HepG2 (cell line): ENCODE measurements around the gene SLC23A3. TPM values are rescaled to one million over a fixed set of nuclear protein-coding genes. Genes with fewer than 3 reads are reported as not detected.
A peak's percentile ranks its signal among the peaks of the same experiment; 100 is the strongest.

Experiments
- GFI1 ChIP-seq: sonication (generic); formaldehyde crosslinking; IDR thresholded peaks from 2 replicates; pipeline ENCODE4 v1.5.0; 2020; ENCODE audit warnings: missing genetic modification reagents, mild to moderate bottlenecking, borderline replicate concordance
- PRDM15 ChIP-seq: sonication (generic); formaldehyde crosslinking; IDR thresholded peaks from 2 replicates; pipeline ENCODE4 v1.4.0; 2020; ENCODE audit warnings: missing genetic modification reagents
- YEATS2 ChIP-seq: sonication (generic); formaldehyde crosslinking; IDR thresholded peaks from 2 replicates; pipeline ENCODE4 v1.4.0; 2020; ENCODE audit warnings: missing genetic modification reagents, borderline replicate concordance
- ZBTB40 ChIP-seq, 2 experiments: fragments of 450-650 bp in 1 of 2; sonication (generic) in 1 of 2; formaldehyde crosslinking in 1 of 2; IDR thresholded peaks; 2 replicates each; pipeline versions ENCODE4 v1.6.1 to v1.8.0; 2016 to 2022; ENCODE audit warnings: antibody characterized with exemption in 1 of 2, mild to moderate bottlenecking in 1 of 2, missing genetic modification reagents in 1 of 2
- ZNF546 ChIP-seq: sonication (generic); formaldehyde crosslinking; conservative IDR thresholded peaks from 2 replicates; pipeline ENCODE4 v1.8.1; 2023; ENCODE audit warnings: mild to moderate bottlenecking, missing genetic modification reagents
- polyA plus RNA-seq, 8 experiments: library from polyadenylated mRNA; depleted of rRNA in 3 of 8; stranded (reverse) in 7 of 8; unstranded in 1 of 8; fragments of >200 nt; fragmentation: Illumina TruSeq in 4 of 8; extraction: Trizol in 4 of 8; gene quantifications; 2 replicates each; pipeline versions ENCODE4 v1.2.1 to v1.2.3, GENCODE V29; 2011 to 2016; ENCODE audit warnings: low read depth in 4 of 8, missing spikeins in 1 of 8, mixed read lengths in 1 of 8; ENCODE audit not compliant: insufficient read depth in 1 of 8
- total RNA-seq, 5 experiments: library from RNA; depleted of rRNA; stranded (reverse); fragments of >200 nt; fragmentation: Illumina TruSeq; extraction: Trizol; gene quantifications; 2 replicates each; pipeline ENCODE4 v1.2.3, GENCODE V29; 2016; ENCODE audit warnings: low read depth in 1 of 5

SLC23A3 gene
- total and polyA plus RNA-seq, 2 of the 13 experiments (the other 11 are each of a cell fraction or from before 2014, with no cell fraction given), result 0.38 to 0.78 TPM

- no peak for TF ChIP-seq ZBTB40 (IDR thresholded peaks at IDR 0.05)
- no peak for TF ChIP-seq ZBTB40 (CRISPR knock-in tag; IDR thresholded peaks at IDR 0.05)
- TF ChIP-seq PRDM15 (CRISPR knock-in tag), result 0 out of 2 replicates have a peak, but pooled peaks have one; percentile 37
- TF ChIP-seq GFI1 (CRISPR knock-in tag), result 0 out of 2 replicates have a peak, but pooled peaks have one; percentile 42
- no peak for TF ChIP-seq ZNF546 (CRISPR knock-in tag)
- no peak for TF ChIP-seq YEATS2 (CRISPR knock-in tag)
Observed at GRCh38 chr2:219127037-219127635, 42.7 kb downstream of the SLC23A3 start (continued).
